ENCODE data around the gene FBXW9.
"Not testable (repeated sequence)": the region's sequence is repeated elsewhere in the genome, so short reads cannot be mapped to it uniquely, and the experiment has no call there.

Gene FBXW9

DNA sequence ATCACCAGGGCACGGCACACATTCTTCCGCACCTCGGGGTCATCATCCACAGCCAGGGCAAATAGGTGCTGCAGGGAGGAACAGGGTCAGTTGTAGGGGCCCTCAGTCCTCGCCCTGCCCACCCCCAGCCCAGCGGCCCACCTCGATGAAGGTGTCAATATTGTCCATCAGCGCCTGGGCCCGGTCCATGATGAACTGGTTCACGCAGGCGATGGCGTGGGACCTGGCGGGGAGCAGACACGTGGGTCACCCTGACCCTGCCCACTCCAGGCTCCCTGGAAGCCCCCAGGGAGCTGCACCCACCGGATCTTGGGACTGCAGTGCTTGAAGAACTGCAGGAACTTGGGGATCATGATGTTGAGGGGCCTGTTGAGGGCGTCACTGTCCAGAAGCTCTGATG lies 18.7 kb upstream of the FBXW9 start:
- no peak for DNase-seq

GRCh38 chr19:12713304-12713703 lies 16.9 kb upstream of the FBXW9 start:
- not testable (repeated sequence) for DNase-seq

GRCh38 chr19:12712077-12712476 lies 15.6 kb upstream of the FBXW9 start:
- DNase-seq = not testable (repeated sequence)

GRCh38 chr19:12711187-12711586 lies 14.8 kb upstream of the FBXW9 start:
- no peak for DNase-seq

DNA sequence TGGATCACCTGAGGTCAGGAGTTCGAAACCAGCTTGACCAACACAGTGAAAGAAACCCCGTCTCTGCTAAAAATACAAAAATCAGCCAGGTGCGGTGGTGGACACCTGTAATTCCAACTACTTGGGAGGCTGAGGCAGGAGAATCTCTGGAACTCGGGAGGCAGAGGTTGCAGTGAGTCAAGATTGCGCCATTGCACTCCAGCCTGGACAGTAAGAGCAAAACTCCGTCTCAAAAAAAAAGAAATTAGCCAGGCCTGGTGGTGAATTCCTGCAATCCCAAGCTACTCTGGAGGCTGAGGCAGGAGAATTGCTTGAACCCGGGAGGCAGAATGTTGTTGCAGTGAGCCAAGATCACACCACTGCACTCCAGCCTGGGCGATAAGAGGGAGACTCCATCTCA lies 12.2 kb upstream of the FBXW9 start:
- DNase-seq = no peak

DNA sequence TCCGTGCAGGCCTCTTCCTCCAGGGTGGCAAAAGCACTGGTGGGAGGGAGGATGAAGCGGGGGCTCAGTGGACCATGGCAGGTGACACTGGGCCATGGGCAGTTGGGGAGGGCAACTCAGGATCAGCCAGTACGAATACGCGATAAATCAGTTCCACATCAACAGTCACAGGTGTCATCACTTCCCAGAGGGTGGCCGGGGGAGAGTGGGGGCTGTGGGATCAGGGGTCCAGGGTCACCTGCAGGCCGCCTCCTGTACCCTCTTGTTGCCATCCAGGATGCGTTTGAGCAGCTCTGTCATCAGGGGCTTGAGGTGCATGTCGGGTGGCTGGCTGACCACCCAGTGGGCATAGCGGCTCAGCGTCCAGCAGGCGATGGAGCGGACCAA lies 9.9 kb upstream of the FBXW9 start:
- no peak for DNase-seq

DNA sequence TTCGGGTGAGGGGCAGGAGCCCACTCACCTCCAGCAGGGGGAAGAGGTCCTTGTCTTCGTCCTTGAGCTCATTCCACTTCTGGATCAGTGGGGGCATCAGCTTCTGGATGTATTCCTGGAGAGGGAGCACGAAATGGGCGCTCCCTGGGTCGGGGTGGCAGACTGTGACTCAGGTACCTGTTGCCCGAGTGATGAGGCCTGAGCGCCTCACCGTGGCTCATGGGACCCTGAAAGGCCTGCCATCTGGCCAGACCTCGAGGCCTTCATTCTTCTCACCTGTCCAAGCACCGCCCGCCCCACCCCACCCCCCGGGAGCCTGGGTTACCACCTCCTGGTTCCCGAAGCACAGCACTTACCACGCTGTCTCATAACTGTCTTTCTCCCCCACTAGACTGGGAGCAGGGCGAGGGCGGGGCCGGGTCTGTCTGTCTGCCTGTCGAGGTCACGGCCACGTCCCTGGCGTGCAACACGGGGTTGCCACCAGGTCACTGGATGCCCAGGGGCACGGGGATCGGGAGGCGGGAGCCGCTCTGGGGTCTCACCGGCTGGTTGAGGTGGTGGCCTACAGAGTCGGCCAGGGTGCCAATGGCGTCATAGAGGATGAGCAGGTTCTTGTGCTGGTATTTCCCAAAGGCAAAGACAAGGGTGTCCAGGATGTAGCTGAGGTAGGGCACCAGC lies 9.4 kb upstream of the FBXW9 start:
- DNase-seq = no peak

GRCh38 chr19:12705169-12705568 lies 8.7 kb upstream of the FBXW9 start:
- DNase-seq = no peak

DNA sequence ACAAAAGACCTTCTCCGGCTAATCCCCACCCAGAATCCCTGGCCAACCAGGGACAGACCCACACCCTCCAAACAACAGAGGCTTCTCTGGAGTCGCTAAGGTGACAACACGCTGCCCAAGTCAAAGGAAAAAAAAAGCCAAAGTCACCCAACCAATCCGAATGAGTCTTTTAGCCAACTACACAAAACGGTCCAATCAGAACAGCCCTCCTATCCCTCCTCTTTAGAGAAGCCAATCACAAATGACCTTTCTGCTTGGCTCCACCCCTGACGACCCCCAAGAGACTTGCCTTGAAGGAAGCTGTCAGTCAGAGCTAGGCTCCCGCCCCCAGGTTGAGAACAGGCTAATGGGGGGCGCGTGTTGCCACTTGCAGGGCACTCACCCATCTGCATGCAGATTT lies 6.6 kb upstream of the FBXW9 start:
- DNase-seq = no peak

DNA sequence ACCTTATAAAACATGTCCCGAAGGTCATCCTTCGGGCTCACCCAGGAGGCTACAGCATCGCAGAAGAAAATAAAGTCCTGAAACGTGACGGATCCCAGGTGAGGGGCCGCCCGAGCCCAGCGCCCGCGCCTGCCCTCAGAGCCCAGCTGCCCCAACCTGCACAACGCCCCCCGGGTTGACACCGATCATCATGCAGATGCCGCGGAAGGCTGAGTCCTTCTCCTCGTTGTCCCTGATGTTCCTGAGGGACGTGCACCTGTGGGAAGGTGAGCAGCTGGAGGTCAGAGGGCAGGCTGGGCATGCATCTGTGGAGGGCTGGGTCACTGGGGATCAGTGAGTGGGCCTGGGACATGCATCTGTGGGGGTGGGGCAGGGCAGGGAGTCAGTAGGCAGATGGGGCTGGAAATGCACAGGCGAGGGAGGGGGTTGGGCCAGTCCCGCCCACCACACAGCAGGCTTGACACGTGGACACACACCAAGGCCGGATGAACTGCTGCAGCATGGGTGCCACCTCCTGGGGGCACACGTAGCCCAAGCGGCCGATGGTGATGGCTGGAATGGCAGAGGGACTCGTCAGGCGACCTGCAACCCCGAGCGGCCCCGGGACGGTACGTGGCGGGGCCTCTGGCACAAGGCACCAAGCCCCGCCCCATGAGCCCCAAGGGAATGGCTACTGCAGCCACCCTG lies 5.3 kb upstream of the FBXW9 start:
- no peak for DNase-seq

DNA sequence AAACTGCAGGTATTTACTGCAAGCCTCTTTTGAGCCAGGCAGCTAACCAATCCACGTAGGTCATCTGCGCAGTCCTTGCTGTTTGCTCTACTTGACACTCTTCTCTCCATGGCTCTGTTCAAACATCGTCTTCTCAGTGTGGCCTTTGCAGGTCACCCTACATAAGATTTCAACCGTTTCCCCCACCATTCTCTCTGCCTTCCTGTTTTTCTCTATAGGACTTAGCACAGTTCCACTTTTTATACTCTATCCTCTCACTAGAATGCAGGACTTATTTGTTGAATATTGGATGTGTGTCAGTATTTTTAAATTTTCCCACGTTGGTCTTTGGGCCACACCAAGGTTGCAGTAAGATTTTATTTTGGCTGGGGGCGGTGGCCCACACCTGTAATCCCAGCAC lies 1.7 kb upstream of the FBXW9 start:
- DNase-seq = no peak

GRCh38 chr19:12697425-12697824 lies 994 bp upstream of the FBXW9 start:
- not testable (repeated sequence) for DNase-seq

GRCh38 chr19:12695997-12696365 lies 450 bp downstream of the FBXW9 start:
- DNase-seq = no peak

- no peak for DNase-seq
Measured at GRCh38 chr19:12695514-12695913, 917 bp downstream of the FBXW9 start.

GRCh38 chr19:12695096-12695495 lies 1.3 kb downstream of the FBXW9 start:
- no peak for DNase-seq

GRCh38 chr19:12694641-12695040 lies 1.8 kb downstream of the FBXW9 start:
- DNase-seq = no peak

- no peak for DNase-seq
Measured at GRCh38 chr19:12692960-12693359, 3.5 kb downstream of the FBXW9 start.

- no peak for DNase-seq
Measured at GRCh38 chr19:12689581-12690216, 6.7 kb downstream of the FBXW9 start.

- no peak for DNase-seq
Measured at GRCh38 chr19:12689012-12689411, 7.4 kb downstream of the FBXW9 start.

GRCh38 chr19:12687496-12688196 lies 8.8 kb downstream of the FBXW9 start, which contains the start of gene GNG14:
Gene GNG14 (plus strand): TSS chr19:12687998. CDS start chr19:12688049, 51 bp downstream.
- DNase-seq = no peak

DNA sequence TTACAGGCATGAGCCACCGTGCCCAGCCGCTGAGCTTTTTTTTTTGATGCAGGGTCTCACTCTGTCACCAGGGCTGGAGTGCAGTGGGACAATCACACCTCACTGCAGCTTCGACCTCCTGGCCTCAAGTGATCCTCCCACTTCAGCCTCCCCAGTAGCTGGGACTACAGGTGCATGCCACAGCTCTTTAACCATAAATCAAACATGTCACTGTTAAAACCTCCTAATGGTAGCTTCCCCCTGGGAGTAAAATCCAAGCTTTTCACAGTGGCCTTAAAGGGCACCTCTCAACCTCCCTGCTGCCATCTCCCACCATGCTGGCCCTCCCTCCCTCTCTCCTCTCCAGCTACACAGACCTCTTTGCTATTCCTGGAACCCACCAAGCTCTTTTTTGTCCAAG lies 10.6 kb downstream of the FBXW9 start:
- no peak for DNase-seq

GRCh38 chr19:12681074-12681987 lies 15.1 kb downstream of the FBXW9 start, which contains the start of gene DHPS:
Gene DHPS (minus strand): TSS chr19:12681880. CDS start chr19:12681766, 114 bp downstream.
- DNase-seq = peak; percentile 95
